ENCODE measurements around the gene TOP2B. TPM values are rescaled to one million over a fixed set of nuclear protein-coding genes. Genes with fewer than 3 reads are reported as not detected.
A peak's percentile ranks its signal among the peaks of the same experiment; 100 is the strongest.

TOP2B gene
- total RNA-seq, 1 donor from 2014 or later = 170 TPM

GRCh38 chr3:25589783-25590258 is 74.9 kb downstream of the TOP2B start:
- Mint-ChIP-seq H3K9me3 (peaks cover 8% of the 10 kb centered on the region), H3K4me1 (peaks cover 37% of the 10 kb centered on the region), H3K4me3 (peak overlapping the region; percentile 3), H3K27me3 (ENCODE audit: low read depth) (no peaks in the 10 kb centered on the region), H3K36me3 (ENCODE audit: low read depth) (peaks cover 9% of the 10 kb centered on the region), H3K27ac (ENCODE audit: unreplicated experiment) (peak overlapping the region; percentile 67)
- TF ChIP-seq CTCF (conservative IDR thresholded peaks at IDR 0.05) = no peak
- no peak for DNase-seq (ENCODE audit: low read depth, low spot score)

GRCh38 chr3:25589104-25589782 is 75.5 kb downstream of the TOP2B start:
- Mint-ChIP-seq H3K27me3 (ENCODE audit: low read depth) (no peaks in the 10 kb centered on the region), H3K36me3 (ENCODE audit: low read depth) (peaks cover 9% of the 10 kb centered on the region), H3K27ac (ENCODE audit: unreplicated experiment) (peak overlapping the region; percentile 67), H3K4me3 (no peak overlapping the region), H3K4me1 (peaks cover 39% of the 10 kb centered on the region), H3K9me3 (peaks cover 8% of the 10 kb centered on the region)
- TF ChIP-seq CTCF (conservative IDR thresholded peaks at IDR 0.05) = no peak
- DNase-seq (ENCODE audit: low read depth, low spot score) = no peak

GRCh38 chr3:25588441-25589103 is 76.1 kb downstream of the TOP2B start:
- TF ChIP-seq CTCF (conservative IDR thresholded peaks at IDR 0.05) = no peak
- Mint-ChIP-seq H3K27ac (ENCODE audit: unreplicated experiment) (no peak overlapping the region), H3K9me3 (peaks cover 8% of the 10 kb centered on the region), H3K27me3 (ENCODE audit: low read depth) (no peaks in the 10 kb centered on the region), H3K4me3 (no peak overlapping the region), H3K36me3 (ENCODE audit: low read depth) (peaks cover 9% of the 10 kb centered on the region), H3K4me1 (peaks cover 40% of the 10 kb centered on the region)
- DNase-seq (ENCODE audit: low read depth, low spot score) = no peak

GRCh38 chr3:25587975-25588374 is 76.7 kb downstream of the TOP2B start:
- Mint-ChIP-seq H3K36me3 (ENCODE audit: low read depth) (peaks cover 9% of the 10 kb centered on the region), H3K27ac (ENCODE audit: unreplicated experiment) (no peak overlapping the region), H3K4me1 (peaks cover 42% of the 10 kb centered on the region), H3K9me3 (peaks cover 8% of the 10 kb centered on the region), H3K27me3 (ENCODE audit: low read depth) (no peaks in the 10 kb centered on the region), H3K4me3 (no peak overlapping the region)
- no peak for TF ChIP-seq CTCF (conservative IDR thresholded peaks at IDR 0.05)
- DNase-seq (ENCODE audit: low read depth, low spot score) = no peak

- H3K36me3 Mint-ChIP-seq (ENCODE audit: low read depth) = peaks cover 9% of the 10 kb centered on the region
Measured at GRCh38 chr3:25587526-25587925, 77.2 kb downstream of the TOP2B start.

More at GRCh38 chr3:25587526-25587925, 77.2 kb downstream of the TOP2B start:
- H3K4me3 Mint-ChIP-seq = no peak overlapping the region
- no peaks in the 10 kb centered on the region for H3K27me3 Mint-ChIP-seq (ENCODE audit: low read depth)
- no peak for DNase-seq (ENCODE audit: low read depth, low spot score)
- peaks cover 8% of the 10 kb centered on the region for H3K9me3 Mint-ChIP-seq
- H3K4me1 Mint-ChIP-seq = peaks cover 43% of the 10 kb centered on the region
- no peak overlapping the region for H3K27ac Mint-ChIP-seq (ENCODE audit: unreplicated experiment)
- no peak for TF ChIP-seq CTCF (conservative IDR thresholded peaks at IDR 0.05)

All from neural crest cell (in vitro differentiated cells).